HCT116 (cell line): ENCODE results near the gene RIPOR1. TPM values are rescaled to one million over a fixed set of nuclear protein-coding genes. Genes with fewer than 3 reads are reported as not detected.

Experiments
- ATAC-seq: fragments of 200-7000 bp; cut with Tn5 transposase; 2 replicates; pipeline ENCODE4 v1.9.1; 2020; ENCODE audit warnings: mild to moderate bottlenecking, moderate library complexity
- BruUV-seq: library from RNA; stranded (reverse); fragments of 400-500 nt; replicated peaks from 2 replicates; lab custom pipeline; 2021; lab: Mats Ljungman, UMichigan
- CTCF ChIA-PET: fragments of 300-600 bp; sonication (Branson Sonifier 250); formaldehyde crosslinking; loops from one replicate; lab custom pipeline; 2021; ENCODE audit warnings: antibody characterized with exemption; lab: Charles Lee
- POLR2A ChIA-PET: fragments of 300-600, 350-600 bp; sonication (Branson Sonifier 250); formaldehyde crosslinking; loops from one replicate; lab custom pipeline; 2021; ENCODE audit warnings: antibody characterized with exemption; lab: Charles Lee
- RAD21 ChIA-PET, 2 experiments: fragments of 300-600 bp; sonication (Branson Sonifier 250); formaldehyde crosslinking; loops; one replicate each; lab custom pipeline; 2023; ENCODE audit warnings: low total read pairs in 2 of 2; ENCODE audit not compliant: uncharacterized antibody in 2 of 2, unreplicated experiment in 2 of 2, low non-redundant PET in 1 of 2; lab: Charles Lee
- DNase-seq: peaks from one replicate; pipeline ENCODE4 v3.0.0-alpha.2; 2010; ENCODE audit warnings: low read depth, low spot score
- H2AFZ ChIP-seq: fragments of 200-600 bp; shearing (Covaris generic), sonication (generic); 2 replicates; pipeline ENCODE4 v1.6.1; 2017; ENCODE audit warnings: low read depth, mixed run types, mixed read lengths, antibody characterized with exemption, low read length; ENCODE audit not compliant: poor library complexity, severe bottlenecking
- H3K27ac ChIP-seq: 2 replicates; pipeline ENCODE4 v1.5.1; 2012; ENCODE audit warnings: low read depth, low read length
- H3K27me3 ChIP-seq: fragments of 200-600 bp; sonication (generic); 2 replicates; pipeline ENCODE4 v1.6.1; 2016; ENCODE audit warnings: mixed run types, low read length, mixed read lengths; ENCODE audit not compliant: insufficient read depth
- H3K36me3 ChIP-seq, 2 experiments: fragments of 200-500 bp in 1 of 2; fragments of 200-600 bp in 1 of 2; sonication (Bioruptor generic) in 1 of 2; sonication (generic) in 1 of 2; 2 replicates each; pipeline versions ENCODE4 v1.5.1 to v1.6.1; 2014 to 2016; ENCODE audit warnings: low read length in 2 of 2, inconsistent platforms in 1 of 2, mixed read lengths in 1 of 2, mixed run types in 1 of 2; ENCODE audit not compliant: insufficient read depth in 2 of 2, control insufficient read depth in 1 of 2
- H3K4me1 ChIP-seq, 2 experiments: fragments of 200-600 bp in 1 of 2; sonication (generic) in 1 of 2; 2 replicates each; pipeline versions ENCODE4 v1.5.1 to v1.6.1; 2012 to 2017; ENCODE audit warnings: low read length in 2 of 2, inconsistent platforms in 1 of 2, mild to moderate bottlenecking in 1 of 2, mixed read lengths in 1 of 2, mixed run types in 1 of 2, moderate library complexity in 1 of 2; ENCODE audit not compliant: insufficient read depth in 2 of 2, control insufficient read depth in 1 of 2
- H3K4me2 ChIP-seq: fragments of 200-600 bp; sonication (generic); 2 replicates; pipeline ENCODE4 v1.6.1; 2017; ENCODE audit warnings: mixed run types, low read length, mixed read lengths
- H3K4me3 ChIP-seq, 2 experiments: fragments of 200-600 bp in 1 of 2; sonication (generic) in 1 of 2; replicated peaks in 1 of 2; 2 replicates each; pipeline ENCODE4 v1.5.1; 2011 to 2016; ENCODE audit warnings: low read length in 2 of 2, control low read depth in 1 of 2, low read depth in 1 of 2, mild to moderate bottlenecking in 1 of 2, mixed read lengths in 1 of 2, mixed run types in 1 of 2
- H3K79me2 ChIP-seq: fragments of 200-600 bp; sonication (generic); 2 replicates; pipeline ENCODE4 v1.6.1; 2017; ENCODE audit warnings: mild to moderate bottlenecking, mixed run types, low read length, moderate library complexity, mixed read lengths; ENCODE audit not compliant: insufficient read depth
- H3K9ac ChIP-seq: fragments of 200-600 bp; sonication (generic); 2 replicates; pipeline ENCODE4 v1.6.1; 2016; ENCODE audit warnings: low read length, mixed read lengths
- H3K9me2 ChIP-seq: fragments of 200-600 bp; sonication (generic), shearing (Covaris generic); 2 replicates; pipeline ENCODE4 v1.6.1; 2017; ENCODE audit warnings: mixed run types, mild to moderate bottlenecking, moderate library complexity; ENCODE audit not compliant: insufficient read depth
- H3K9me3 ChIP-seq, 2 experiments: fragments of 200-500 bp in 1 of 2; fragments of 200-600 bp in 1 of 2; sonication (Bioruptor generic) in 1 of 2; sonication (generic) in 1 of 2; 2 replicates each; pipeline ENCODE4 v1.6.1; 2014 to 2017; ENCODE audit warnings: low read length in 2 of 2, mixed read lengths in 2 of 2, inconsistent platforms in 1 of 2, low read depth in 1 of 2, mild to moderate bottlenecking in 1 of 2, mixed run types in 1 of 2, moderate library complexity in 1 of 2; ENCODE audit not compliant: control insufficient read depth in 1 of 2, insufficient read depth in 1 of 2
- H4K20me1 ChIP-seq: fragments of 200-600 bp; sonication (generic), shearing (Covaris generic); 2 replicates; pipeline ENCODE4 v1.6.1; 2017; ENCODE audit warnings: mixed run types, mild to moderate bottlenecking, moderate library complexity; ENCODE audit not compliant: insufficient read depth
- CBX3 ChIP-seq: IDR thresholded peaks from 2 replicates; pipeline ENCODE4 v1.6.1; 2012; ENCODE audit warnings: low read depth
- CEBPB ChIP-seq: IDR thresholded peaks from 2 replicates; pipeline ENCODE4 v1.6.1; 2012; ENCODE audit warnings: low read depth
- EGR1 ChIP-seq: IDR thresholded peaks from 2 replicates; pipeline ENCODE4 v1.6.1; 2012; ENCODE audit warnings: low read depth
- ELF1 ChIP-seq: IDR thresholded peaks from 2 replicates; pipeline ENCODE4 v1.6.1; 2012; ENCODE audit warnings: low read depth, borderline replicate concordance
- EZH2 ChIP-seq: fragments of 200-600 bp; sonication (generic); IDR thresholded peaks from 2 replicates; pipeline ENCODE4 v1.6.1; 2017; ENCODE audit warnings: antibody characterized with exemption, mixed run types
- EZH2phosphoT487 ChIP-seq: fragments of 200-600 bp; IDR thresholded peaks from 2 replicates; pipeline ENCODE4 v1.6.1; 2018; ENCODE audit warnings: antibody characterized with exemption, borderline replicate concordance
- FOSL1 ChIP-seq: IDR thresholded peaks from 2 replicates; pipeline ENCODE4 v1.6.1; 2012; ENCODE audit warnings: low read depth
- POLR2A ChIP-seq: IDR thresholded peaks from 2 replicates; pipeline ENCODE4 v1.7.0; 2011; ENCODE audit warnings: borderline replicate concordance; ENCODE audit not compliant: insufficient read depth, insufficient read length; ENCODE audit errors: extremely low read depth
- POLR2AphosphoS5 ChIP-seq: IDR thresholded peaks from 2 replicates; pipeline ENCODE4 v1.6.1; 2011; ENCODE audit warnings: mild to moderate bottlenecking, low read depth, low read length, moderate library complexity
- RAD21 ChIP-seq: IDR thresholded peaks from 2 replicates; pipeline ENCODE4 v1.6.1; 2012; ENCODE audit warnings: low read depth, mild to moderate bottlenecking
- SIN3A ChIP-seq: IDR thresholded peaks from 2 replicates; pipeline ENCODE4 v1.6.1; 2012; ENCODE audit warnings: low read depth
- SP1 ChIP-seq: IDR thresholded peaks from 2 replicates; pipeline ENCODE4 v1.6.1; 2012; ENCODE audit warnings: low read depth
- SRF ChIP-seq: IDR thresholded peaks from 2 replicates; pipeline ENCODE4 v1.6.1; 2012; ENCODE audit warnings: low read depth
- YY1 ChIP-seq: IDR thresholded peaks from 2 replicates; pipeline ENCODE4 v1.6.1; 2011; ENCODE audit warnings: low read length, low read depth, moderate library complexity, mild to moderate bottlenecking; ENCODE audit not compliant: insufficient replicate concordance; ENCODE audit errors: extremely low read depth
- ZNF274 ChIP-seq: fragments of 200-500 bp; sonication (Bioruptor generic); IDR thresholded peaks from 2 replicates; pipeline ENCODE4 v1.6.1; 2014; ENCODE audit warnings: mild to moderate bottlenecking, low read depth, low read length, inconsistent platforms
- intact Hi-C: fragments of 100-400 bp; cut with micrococcal nuclease; formaldehyde crosslinking; loops from 2 replicates; pipeline ENCODE4 v1.10.0; 2022
- total RNA-seq: library from RNA; stranded (reverse); gene quantifications from one replicate; pipeline ENCODE4 v1.2.1, GENCODE V29; 2021; ENCODE audit not compliant: unreplicated experiment
- TF ChIP-seq, protein P1 (sequence below): IDR thresholded peaks from 2 replicates; pipeline ENCODE4 v1.6.1; 2012
- TF ChIP-seq, protein P2 (sequence below): IDR thresholded peaks from 2 replicates; pipeline ENCODE4 v1.6.1; 2012
- TF ChIP-seq, protein P3 (sequence below): IDR thresholded peaks from 2 replicates; pipeline ENCODE4 v1.6.1; 2012; ENCODE audit warnings: low read depth
- TF ChIP-seq, protein P4 (sequence below): IDR thresholded peaks from 2 replicates; pipeline ENCODE4 v1.6.1; 2011; ENCODE audit warnings: mild to moderate bottlenecking, low read length, moderate library complexity; ENCODE audit not compliant: insufficient replicate concordance; ENCODE audit errors: extremely low read depth

RIPOR1 gene
- total RNA-seq, 1 experiment from 2014 or later, result 60.0 TPM

DNA sequence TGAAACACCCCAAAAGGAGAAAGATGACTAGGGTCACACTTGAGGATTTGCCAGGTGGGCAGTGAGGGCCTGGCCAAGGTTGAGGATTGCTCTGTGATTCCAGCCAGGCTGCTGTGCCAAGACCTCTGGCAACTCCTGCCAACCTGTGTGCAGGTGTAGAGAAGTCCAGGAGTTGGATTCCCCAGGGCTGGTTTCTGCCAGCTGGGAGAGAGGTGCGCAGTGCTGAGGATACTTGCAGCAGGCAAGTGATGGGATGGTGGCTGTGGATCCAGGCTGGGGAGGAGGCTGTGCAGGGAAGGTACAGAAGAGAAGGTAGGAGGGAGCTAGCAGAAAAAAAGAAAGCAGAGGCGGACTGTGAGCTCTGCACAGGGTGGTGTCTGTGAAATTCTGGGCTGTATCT lies 6.6 kb downstream of the RIPOR1 start (continued):
- TF ChIP-seq SIN3A (no peak), EZH2phosphoT487 (no peak), ELF1 (no peak), YY1 (no peak), EGR1 (no peak), ZNF274 (no peak), POLR2AphosphoS5 (no peak)
- TF ChIP-seq, protein P1, sequence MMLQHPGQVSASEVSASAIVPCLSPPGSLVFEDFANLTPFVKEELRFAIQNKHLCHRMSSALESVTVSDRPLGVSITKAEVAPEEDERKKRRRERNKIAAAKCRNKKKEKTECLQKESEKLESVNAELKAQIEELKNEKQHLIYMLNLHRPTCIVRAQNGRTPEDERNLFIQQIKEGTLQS, result no peak

DNA sequence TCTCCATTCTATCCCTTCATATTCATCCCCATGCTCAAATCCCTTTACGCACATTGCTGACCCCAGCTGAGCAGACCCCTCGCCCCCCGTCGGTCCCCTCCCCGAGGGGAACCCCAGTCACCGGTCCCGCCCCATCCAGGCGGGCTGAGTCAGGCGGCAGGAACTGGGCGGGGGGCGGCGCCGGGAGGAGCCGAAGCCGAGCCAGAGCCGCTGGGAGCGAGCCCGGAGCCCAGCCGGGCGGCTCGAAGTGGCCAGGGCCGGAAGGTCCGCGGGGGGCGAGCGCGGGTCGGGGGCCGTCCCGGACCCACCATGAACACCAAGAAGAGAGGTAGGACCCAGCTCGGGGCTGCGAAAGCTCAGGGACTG lies 8.6 kb downstream of the RIPOR1 start:
- no TSS peak for BruUV-seq
- no peaks in the 10 kb centered on the region for H3K9me2 ChIP-seq
- no peak for ATAC-seq
- H3K4me1 ChIP-seq, result peaks cover 0 to 11% of the 10 kb centered on the region in 2 experiments; a peak in 1 of 4 replicates
- no peaks in the 10 kb centered on the region for H4K20me1 ChIP-seq
- H3K4me2 ChIP-seq, result no peak overlapping the region
- intact Hi-C loops, result no loop called here
- H3K79me2 ChIP-seq, result peaks cover 19% of the 10 kb centered on the region; the same call in 1 of the 2 replicates
- ChIA-PET RAD21 (no interaction called here), CTCF (no interaction called here)
- TF ChIP-seq SRF (no peak), ELF1 (no peak), EZH2 (no peak), POLR2AphosphoS5 (no peak), FOSL1 (no peak), ZNF274 (no peak), CBX3 (no peak), RAD21 (no peak), POLR2A (no peak), SP1 (no peak), YY1 (no peak), SIN3A (no peak), CEBPB (no peak)
- TF ChIP-seq, protein P2, sequence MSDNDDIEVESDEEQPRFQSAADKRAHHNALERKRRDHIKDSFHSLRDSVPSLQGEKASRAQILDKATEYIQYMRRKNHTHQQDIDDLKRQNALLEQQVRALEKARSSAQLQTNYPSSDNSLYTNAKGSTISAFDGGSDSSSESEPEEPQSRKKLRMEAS, result no peak
- TF ChIP-seq, protein P3, sequence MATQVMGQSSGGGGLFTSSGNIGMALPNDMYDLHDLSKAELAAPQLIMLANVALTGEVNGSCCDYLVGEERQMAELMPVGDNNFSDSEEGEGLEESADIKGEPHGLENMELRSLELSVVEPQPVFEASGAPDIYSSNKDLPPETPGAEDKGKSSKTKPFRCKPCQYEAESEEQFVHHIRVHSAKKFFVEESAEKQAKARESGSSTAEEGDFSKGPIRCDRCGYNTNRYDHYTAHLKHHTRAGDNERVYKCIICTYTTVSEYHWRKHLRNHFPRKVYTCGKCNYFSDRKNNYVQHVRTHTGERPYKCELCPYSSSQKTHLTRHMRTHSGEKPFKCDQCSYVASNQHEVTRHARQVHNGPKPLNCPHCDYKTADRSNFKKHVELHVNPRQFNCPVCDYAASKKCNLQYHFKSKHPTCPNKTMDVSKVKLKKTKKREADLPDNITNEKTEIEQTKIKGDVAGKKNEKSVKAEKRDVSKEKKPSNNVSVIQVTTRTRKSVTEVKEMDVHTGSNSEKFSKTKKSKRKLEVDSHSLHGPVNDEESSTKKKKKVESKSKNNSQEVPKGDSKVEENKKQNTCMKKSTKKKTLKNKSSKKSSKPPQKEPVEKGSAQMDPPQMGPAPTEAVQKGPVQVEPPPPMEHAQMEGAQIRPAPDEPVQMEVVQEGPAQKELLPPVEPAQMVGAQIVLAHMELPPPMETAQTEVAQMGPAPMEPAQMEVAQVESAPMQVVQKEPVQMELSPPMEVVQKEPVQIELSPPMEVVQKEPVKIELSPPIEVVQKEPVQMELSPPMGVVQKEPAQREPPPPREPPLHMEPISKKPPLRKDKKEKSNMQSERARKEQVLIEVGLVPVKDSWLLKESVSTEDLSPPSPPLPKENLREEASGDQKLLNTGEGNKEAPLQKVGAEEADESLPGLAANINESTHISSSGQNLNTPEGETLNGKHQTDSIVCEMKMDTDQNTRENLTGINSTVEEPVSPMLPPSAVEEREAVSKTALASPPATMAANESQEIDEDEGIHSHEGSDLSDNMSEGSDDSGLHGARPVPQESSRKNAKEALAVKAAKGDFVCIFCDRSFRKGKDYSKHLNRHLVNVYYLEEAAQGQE, result no peak
- TF ChIP-seq, protein P1, result no peak
- TF ChIP-seq, protein P4, sequence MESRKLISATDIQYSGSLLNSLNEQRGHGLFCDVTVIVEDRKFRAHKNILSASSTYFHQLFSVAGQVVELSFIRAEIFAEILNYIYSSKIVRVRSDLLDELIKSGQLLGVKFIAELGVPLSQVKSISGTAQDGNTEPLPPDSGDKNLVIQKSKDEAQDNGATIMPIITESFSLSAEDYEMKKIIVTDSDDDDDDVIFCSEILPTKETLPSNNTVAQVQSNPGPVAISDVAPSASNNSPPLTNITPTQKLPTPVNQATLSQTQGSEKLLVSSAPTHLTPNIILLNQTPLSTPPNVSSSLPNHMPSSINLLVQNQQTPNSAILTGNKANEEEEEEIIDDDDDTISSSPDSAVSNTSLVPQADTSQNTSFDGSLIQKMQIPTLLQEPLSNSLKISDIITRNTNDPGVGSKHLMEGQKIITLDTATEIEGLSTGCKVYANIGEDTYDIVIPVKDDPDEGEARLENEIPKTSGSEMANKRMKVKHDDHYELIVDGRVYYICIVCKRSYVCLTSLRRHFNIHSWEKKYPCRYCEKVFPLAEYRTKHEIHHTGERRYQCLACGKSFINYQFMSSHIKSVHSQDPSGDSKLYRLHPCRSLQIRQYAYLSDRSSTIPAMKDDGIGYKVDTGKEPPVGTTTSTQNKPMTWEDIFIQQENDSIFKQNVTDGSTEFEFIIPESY, result no peak
- TF ChIP-seq, all 23 proteins: peak for 0
- POLR2A ChIA-PET, result interaction anchor here (0.6 kb wide), 1 partner anchor 102 kb away, joined by 3 read pairs; no protein-coding TSS in a partner anchor
- no peaks in the 10 kb centered on the region for H3K9me3 ChIP-seq
- H3K27me3 ChIP-seq, result no peaks in the 10 kb centered on the region
- H3K27ac ChIP-seq, result no peak overlapping the region
- no peak for DNase-seq
- H2AFZ ChIP-seq, result no peak overlapping the region
- no peak overlapping the region for H3K4me3 ChIP-seq
- H3K36me3 ChIP-seq, result peaks cover 4 to 21% of the 10 kb centered on the region in 2 experiments
- no peak overlapping the region for H3K9ac ChIP-seq
